ENCODE data around the gene RASSF10. TPM values are rescaled to one million over a fixed set of nuclear protein-coding genes. Genes with fewer than 3 reads are reported as not detected.

Gene RASSF10
- total RNA-seq, 6 donors from 2014 or later = 2.0 to 9.6 (median 4.7) TPM

- DNase-seq = no peak
- no peak for ATAC-seq (ENCODE audit: low FRiP score in 2 of 2)
- no peak for TF ChIP-seq POLR2AphosphoS5 (IDR thresholded peaks at IDR 0.05)
- TF ChIP-seq POLR2A (IDR thresholded peaks at IDR 0.05) = no peak
- no peak for TF ChIP-seq EP300 (IDR thresholded peaks at IDR 0.05)
- TF ChIP-seq CTCF (IDR thresholded peaks at IDR 0.05) = no peak
- Histone ChIP-seq H3K27me3 (no peaks in the 10 kb centered on the region), H3K4me1 (no peaks in the 10 kb centered on the region), H3K9me3 (no peaks in the 10 kb centered on the region), H3K36me3 (no peaks in the 10 kb centered on the region), H3K27ac (no peak overlapping the region), H3K4me3 (no peak overlapping the region)
- WGBS, 2 donors = 78 to 95% methylated on average over 1 of the region's 1 CpG
Observed at GRCh38 chr11:12997168-12997567, 11.9 kb upstream of the RASSF10 start.

- no peaks in the 10 kb centered on the region for H3K27me3 ChIP-seq
- H3K4me1 ChIP-seq = no peaks in the 10 kb centered on the region
- no peak for ATAC-seq (ENCODE audit: low FRiP score in 2 of 2)
- H3K36me3 ChIP-seq = no peaks in the 10 kb centered on the region
- 74 to 76% methylated on average over 5 of the region's 5 CpGs for WGBS, 2 donors
- no peak for TF ChIP-seq POLR2A (IDR thresholded peaks at IDR 0.05)
- TF ChIP-seq CTCF (IDR thresholded peaks at IDR 0.05) = no peak
- TF ChIP-seq EP300 (IDR thresholded peaks at IDR 0.05) = no peak
- TF ChIP-seq POLR2AphosphoS5 (IDR thresholded peaks at IDR 0.05) = no peak
- H3K9me3 ChIP-seq = no peaks in the 10 kb centered on the region
- H3K4me3 ChIP-seq = no peak overlapping the region
- no peak for DNase-seq
- no peak overlapping the region for H3K27ac ChIP-seq
Observed at GRCh38 chr11:12998336-12998735, 10.8 kb upstream of the RASSF10 start.

GRCh38 chr11:12999597-12999996, 9.5 kb upstream of the RASSF10 start:
- Histone ChIP-seq H3K4me1 (no peaks in the 10 kb centered on the region), H3K27me3 (no peaks in the 10 kb centered on the region), H3K27ac (no peak overlapping the region), H3K4me3 (no peak overlapping the region), H3K36me3 (no peaks in the 10 kb centered on the region), H3K9me3 (no peaks in the 10 kb centered on the region)
- ATAC-seq (ENCODE audit: low FRiP score in 2 of 2) (no peak), DNase-seq (no peak)
- no peak for TF ChIP-seq POLR2A (IDR thresholded peaks at IDR 0.05)
- WGBS, 2 donors = 94 to 95% methylated on average over 7 of the region's 7 CpGs

- DNase-seq (no peak), ATAC-seq (ENCODE audit: low FRiP score in 2 of 2) (no peak)
- Histone ChIP-seq H3K27ac (no peak overlapping the region), H3K4me1 (no peaks in the 10 kb centered on the region), H3K36me3 (no peaks in the 10 kb centered on the region), H3K9me3 (no peaks in the 10 kb centered on the region), H3K4me3 (no peak overlapping the region), H3K27me3 (no peaks in the 10 kb centered on the region)
- WGBS, 2 donors = 93 to 96% methylated on average over 3 of the region's 3 CpGs
- TF ChIP-seq EP300 (IDR thresholded peaks at IDR 0.05) (no peak), CTCF (IDR thresholded peaks at IDR 0.05) (no peak), POLR2AphosphoS5 (IDR thresholded peaks at IDR 0.05) (no peak), POLR2A (IDR thresholded peaks at IDR 0.05) (no peak)
Observed at GRCh38 chr11:13000116-13000515, 9.0 kb upstream of the RASSF10 start.

GRCh38 chr11:13000721-13001120, 8.4 kb upstream of the RASSF10 start:
- no peaks in the 10 kb centered on the region for H3K36me3 ChIP-seq
- no peaks in the 10 kb centered on the region for H3K9me3 ChIP-seq
- DNase-seq = no peak
- TF ChIP-seq POLR2A (IDR thresholded peaks at IDR 0.05) (no peak), POLR2AphosphoS5 (IDR thresholded peaks at IDR 0.05) (no peak), EP300 (IDR thresholded peaks at IDR 0.05) (no peak), CTCF (IDR thresholded peaks at IDR 0.05) (no peak)
- 43 to 45% methylated on average over 5 of the region's 5 CpGs for WGBS, 2 donors
- no peaks in the 10 kb centered on the region for H3K27me3 ChIP-seq
- H3K4me1 ChIP-seq = no peaks in the 10 kb centered on the region
- H3K27ac ChIP-seq = no peak overlapping the region
- ATAC-seq (ENCODE audit: low FRiP score in 2 of 2) = no peak
- no peak overlapping the region for H3K4me3 ChIP-seq

Data from upper lobe of left lung (tissue), 6 donors.